ENCODE results near the gene NUPR1. TPM values are rescaled to one million over a fixed set of nuclear protein-coding genes. Genes with fewer than 3 reads are reported as not detected.
"Not testable (repeated sequence)": the region's sequence is repeated elsewhere in the genome, so short reads cannot be mapped to it uniquely, and the experiment has no call there.

Gene NUPR1
- total RNA-seq, 1 donor from 2014 or later = 0.63 TPM

- DNase-seq (ENCODE audit: low read depth) = no peak
- Histone ChIP-seq H3K4me3 (ENCODE audit: low read depth, low read length) (no peak overlapping the region), H3K36me3 (ENCODE audit: control insufficient read depth, insufficient read depth, low read length) (no peaks in the 10 kb centered on the region), H3K27me3 (ENCODE audit: control insufficient read depth, insufficient read depth, low read length) (no peaks in the 10 kb centered on the region)
- TF ChIP-seq CTCF (IDR thresholded peaks at IDR 0.05; ENCODE audit: insufficient read depth, low read length, poor library complexity, severe bottlenecking) = no peak
These were observed 5.7 kb downstream of the NUPR1 start for GRCh38 chr16:28532940-28533647.

GRCh38 chr16:28531777-28532744 lies 6.7 kb downstream of the NUPR1 start:
- Histone ChIP-seq H3K27me3 (ENCODE audit: control insufficient read depth, insufficient read depth, low read length) (no peaks in the 10 kb centered on the region), H3K4me3 (ENCODE audit: low read depth, low read length) (no peak overlapping the region), H3K36me3 (ENCODE audit: control insufficient read depth, insufficient read depth, low read length) (no peaks in the 10 kb centered on the region)
- TF ChIP-seq CTCF (IDR thresholded peaks at IDR 0.05; ENCODE audit: insufficient read depth, low read length, poor library complexity, severe bottlenecking) = no peak
- no peak for DNase-seq (ENCODE audit: low read depth)

GRCh38 chr16:28529124-28529523 lies 9.7 kb downstream of the NUPR1 start:
- Histone ChIP-seq H3K27me3 (ENCODE audit: control insufficient read depth, insufficient read depth, low read length) (no peaks in the 10 kb centered on the region), H3K36me3 (ENCODE audit: control insufficient read depth, insufficient read depth, low read length) (no peaks in the 10 kb centered on the region), H3K4me3 (ENCODE audit: low read depth, low read length) (no peak overlapping the region)
- no peak for TF ChIP-seq CTCF (IDR thresholded peaks at IDR 0.05; ENCODE audit: insufficient read depth, low read length, poor library complexity, severe bottlenecking)
- DNase-seq (ENCODE audit: low read depth) = no peak

- no peak for DNase-seq (ENCODE audit: low read depth)
- TF ChIP-seq CTCF (IDR thresholded peaks at IDR 0.05; ENCODE audit: insufficient read depth, low read length, poor library complexity, severe bottlenecking) = no peak
- Histone ChIP-seq H3K4me3 (ENCODE audit: low read depth, low read length) (no peak overlapping the region), H3K36me3 (ENCODE audit: control insufficient read depth, insufficient read depth, low read length) (no peaks in the 10 kb centered on the region), H3K27me3 (ENCODE audit: control insufficient read depth, insufficient read depth, low read length) (no peaks in the 10 kb centered on the region)
These were observed 10.3 kb downstream of the NUPR1 start for GRCh38 chr16:28528463-28528867.

- Histone ChIP-seq H3K4me3 (ENCODE audit: low read depth, low read length) (no peak overlapping the region), H3K36me3 (ENCODE audit: control insufficient read depth, insufficient read depth, low read length) (no peaks in the 10 kb centered on the region), H3K27me3 (ENCODE audit: control insufficient read depth, insufficient read depth, low read length) (no peaks in the 10 kb centered on the region)
- no peak for DNase-seq (ENCODE audit: low read depth)
- no peak for TF ChIP-seq CTCF (IDR thresholded peaks at IDR 0.05; ENCODE audit: insufficient read depth, low read length, poor library complexity, severe bottlenecking)
These were observed 10.8 kb downstream of the NUPR1 start for GRCh38 chr16:28527985-28528384.

GRCh38 chr16:28527100-28527785 lies 11.5 kb downstream of the NUPR1 start:
- not testable (repeated sequence) for H3K36me3 ChIP-seq (ENCODE audit: control insufficient read depth, insufficient read depth, low read length); DNase-seq (ENCODE audit: low read depth); H3K4me3 ChIP-seq (ENCODE audit: low read depth, low read length); H3K27me3 ChIP-seq (ENCODE audit: control insufficient read depth, insufficient read depth, low read length)

All from kidney epithelial cell (primary cell).